HG02642 (cell line): ENCODE results near the gene TMEM92.
"Not testable (repeated sequence)": the region's sequence is repeated elsewhere in the genome, so short reads cannot be mapped to it uniquely, and the experiment has no call there.

Experiments used
- ATAC-seq: cut with Tn5 transposase; IDR thresholded peaks from one replicate; pipeline ENCODE4 v1.9.1; 2021; ENCODE audit warnings: mild to moderate bottlenecking; ENCODE audit not compliant: unreplicated experiment, poor library complexity

TMEM92 gene

DNA sequence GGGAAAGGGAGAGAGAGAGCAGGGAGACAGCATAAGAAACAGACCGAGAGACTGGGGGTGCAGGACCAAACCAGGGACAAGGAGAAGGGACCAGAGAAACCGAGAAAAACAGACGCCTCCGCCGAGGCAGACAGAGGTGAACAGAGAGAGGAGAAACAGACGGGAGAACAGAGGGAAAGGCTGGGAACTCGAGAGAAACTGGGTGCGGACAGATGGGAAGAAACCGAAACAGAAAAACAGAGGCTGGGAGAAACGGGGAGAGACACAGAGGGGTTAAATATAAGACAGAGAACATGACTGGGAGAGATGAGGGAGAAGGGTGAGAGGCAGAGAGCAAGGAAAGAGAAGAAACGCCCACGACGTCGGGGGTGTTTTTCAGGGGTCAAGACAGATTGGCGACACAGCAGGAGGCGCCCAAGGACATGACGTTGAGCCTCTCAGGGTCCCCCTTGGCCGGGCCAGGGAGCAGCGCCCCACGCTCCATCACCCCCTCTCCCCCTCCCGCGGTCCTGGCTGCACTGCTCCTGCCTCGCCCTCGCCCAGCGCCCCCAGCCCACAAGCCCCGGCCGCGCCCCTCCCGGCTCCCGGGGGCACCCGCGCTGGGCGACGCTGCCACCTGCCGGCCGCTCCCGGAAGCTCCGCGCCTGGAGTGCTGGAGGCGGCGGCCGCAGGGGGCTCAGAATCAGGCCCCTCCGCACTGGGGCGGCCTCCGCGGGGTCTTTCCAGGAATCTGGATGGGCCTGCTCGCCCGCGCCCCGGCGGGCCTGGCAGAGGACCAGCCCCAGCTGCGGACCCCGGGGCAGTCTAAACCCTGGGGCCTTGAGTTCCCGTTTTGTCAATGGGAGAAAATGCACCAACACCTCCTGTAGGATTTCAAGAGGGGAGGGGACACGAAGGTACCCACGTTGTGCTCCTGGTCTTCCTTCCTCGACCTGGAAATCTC is 1.3 kb upstream of the TMEM92 start:
- ATAC-seq, result no peak

DNA sequence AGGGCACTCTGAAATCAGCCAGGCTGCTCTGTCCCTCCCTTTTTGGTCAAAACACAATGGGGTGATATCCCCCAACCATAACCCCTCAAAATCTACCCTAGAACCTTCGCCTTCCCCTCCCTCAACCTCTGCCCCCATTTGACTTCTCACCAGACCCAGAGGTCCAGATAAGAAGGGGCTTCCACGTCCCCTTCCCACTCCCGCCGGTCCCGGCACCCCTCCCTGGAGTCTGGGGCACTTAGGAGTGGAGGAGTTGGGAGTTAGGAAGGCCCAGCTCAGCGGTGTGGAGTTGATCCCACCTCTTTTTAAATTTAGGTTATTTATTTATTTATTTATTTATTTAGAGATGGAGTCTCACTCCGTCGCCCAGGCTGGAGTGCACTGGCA is 619 bp upstream of the TMEM92 start:
- no peak for ATAC-seq

DNA sequence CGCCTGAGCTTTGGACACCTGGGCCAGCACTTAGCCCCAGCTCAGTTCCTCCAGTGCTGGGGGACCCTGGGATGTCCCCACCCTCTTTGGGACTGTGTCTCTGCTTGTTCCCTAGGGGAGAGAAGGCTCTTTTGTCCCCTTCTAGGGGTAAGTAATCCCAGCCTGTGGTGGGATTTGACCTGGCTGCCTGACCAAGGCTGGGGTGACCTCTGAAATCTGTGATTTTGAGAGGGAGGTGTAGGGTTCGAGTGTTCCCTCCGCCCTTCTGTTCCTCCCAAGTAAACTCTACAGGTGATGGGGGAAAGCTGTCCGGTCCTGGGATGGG is 593 bp downstream of the TMEM92 start:
- no peak for ATAC-seq

DNA sequence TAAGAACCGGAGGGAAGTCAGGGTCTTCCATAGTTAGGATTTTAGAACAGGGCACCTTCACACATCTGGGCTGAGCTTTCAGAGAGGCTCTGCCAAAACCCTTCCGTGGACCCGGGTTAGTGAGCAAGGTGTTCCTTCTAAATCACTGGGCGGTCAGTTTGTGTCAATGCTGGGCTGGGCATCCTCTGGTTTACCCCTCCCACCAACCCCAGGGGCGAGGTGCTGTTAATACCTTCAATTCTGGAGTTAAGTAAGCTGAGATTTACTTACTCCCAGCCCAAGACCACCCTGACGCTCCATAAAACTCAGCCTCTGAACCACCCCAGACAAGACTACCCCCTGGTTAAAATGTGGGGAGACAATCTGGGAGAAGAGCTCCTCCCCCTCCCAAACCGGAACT is 1.0 kb downstream of the TMEM92 start:
- no peak for ATAC-seq

DNA sequence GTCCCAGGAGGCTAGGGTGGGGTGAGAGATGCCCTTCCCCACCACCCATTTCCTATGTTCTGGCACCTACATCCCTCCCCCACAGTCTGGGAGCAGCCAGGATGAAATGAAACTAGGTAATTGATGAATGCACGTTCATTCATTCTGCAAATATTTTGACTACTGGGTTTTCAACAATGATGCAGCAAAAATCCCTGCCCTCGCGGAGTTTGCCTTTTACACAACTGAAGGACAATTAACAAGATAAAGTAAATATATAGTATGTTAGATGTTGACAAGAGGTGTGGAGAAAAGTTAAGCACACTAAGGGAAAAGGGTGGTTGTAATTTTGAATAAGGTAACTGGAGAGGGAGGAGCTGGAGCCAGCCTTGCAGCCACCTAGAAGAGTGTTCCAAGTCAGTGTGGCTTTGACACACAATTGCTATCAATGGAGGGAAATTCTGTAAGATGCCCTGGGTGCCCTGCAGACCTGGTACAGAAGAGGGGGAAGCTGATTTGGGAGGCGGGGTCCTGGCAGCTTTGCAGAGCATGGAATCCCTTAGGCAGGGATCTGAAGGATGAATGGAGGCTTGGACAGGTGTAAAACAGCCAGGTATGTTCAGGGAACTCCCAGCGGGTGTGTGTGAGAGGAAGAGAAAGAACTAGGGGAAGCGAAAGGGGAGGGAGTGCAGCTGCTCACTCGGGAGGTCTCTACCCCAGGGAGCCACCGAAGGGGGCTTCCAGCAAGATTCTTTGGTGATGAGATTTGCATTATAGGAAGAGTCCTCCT is 2.5 kb downstream of the TMEM92 start:
- no peak for ATAC-seq

DNA sequence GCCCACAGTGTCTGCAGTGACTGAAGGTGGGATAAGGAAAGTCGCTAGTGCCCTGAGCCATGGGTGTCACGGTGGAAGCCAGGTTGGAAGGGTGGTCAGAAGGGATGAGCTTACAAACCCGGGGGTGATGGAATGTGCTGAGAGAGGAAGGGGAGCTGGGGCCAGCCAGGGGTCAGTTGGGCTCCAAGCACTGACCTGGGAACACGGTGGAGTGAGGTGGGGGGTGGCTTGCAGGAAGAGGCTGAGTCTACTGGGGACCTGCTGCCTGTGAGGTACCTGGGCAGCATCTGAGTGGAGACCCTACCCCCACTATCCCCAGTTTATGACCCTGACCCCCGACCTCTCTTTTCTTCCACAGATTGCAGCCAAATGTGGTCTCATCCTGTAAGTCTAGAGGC is 3.1 kb downstream of the TMEM92 start:
- ATAC-seq, result no peak

DNA sequence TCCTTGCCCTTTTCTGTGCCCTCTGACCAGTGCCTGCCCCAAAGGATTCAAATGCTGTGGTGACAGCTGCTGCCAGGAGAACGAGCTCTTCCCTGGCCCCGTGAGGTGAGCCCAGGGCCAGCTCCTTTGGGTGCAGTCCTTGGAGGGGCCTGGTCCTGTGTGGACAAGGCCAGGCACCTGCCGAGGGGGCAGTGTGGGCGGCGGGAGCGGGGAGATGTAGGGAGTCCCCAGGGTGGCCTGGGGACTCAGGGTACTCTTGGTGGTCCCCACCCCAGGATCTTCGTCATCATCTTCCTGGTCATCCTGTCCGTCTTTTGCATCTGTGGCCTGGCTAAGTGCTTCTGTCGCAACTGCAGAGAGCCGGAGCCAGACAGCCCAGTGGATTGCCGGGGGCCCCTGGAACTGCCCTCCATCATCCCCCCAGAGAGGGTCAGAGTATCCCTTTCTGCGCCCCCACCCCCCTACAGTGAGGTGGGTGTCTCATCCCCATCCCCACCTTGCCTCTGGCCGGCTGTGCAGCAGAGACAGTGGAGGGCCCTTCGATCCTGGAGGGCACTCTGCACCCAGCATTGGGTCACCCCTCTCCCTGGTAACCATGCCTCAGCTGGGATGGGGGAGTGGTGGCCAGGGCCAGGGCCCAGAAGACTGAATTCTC is 4.4 kb downstream of the TMEM92 start:
- no peak for ATAC-seq

DNA sequence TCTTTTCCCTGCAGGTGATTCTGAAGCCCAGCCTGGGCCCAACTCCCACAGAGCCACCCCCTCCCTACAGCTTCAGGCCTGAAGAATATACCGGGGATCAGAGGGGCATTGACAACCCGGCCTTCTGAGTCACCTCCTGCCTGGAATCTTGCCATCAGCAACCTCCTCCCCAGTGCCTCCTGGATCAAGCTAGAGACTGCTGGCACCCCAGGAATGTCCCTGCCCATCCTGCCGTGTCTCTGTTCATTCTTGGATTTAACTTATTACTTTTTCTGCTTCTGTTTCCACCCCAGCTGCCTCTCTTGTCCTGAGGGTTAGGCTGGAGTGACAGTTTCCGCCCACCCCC is 4.9 kb downstream of the TMEM92 start:
- no peak for ATAC-seq

DNA sequence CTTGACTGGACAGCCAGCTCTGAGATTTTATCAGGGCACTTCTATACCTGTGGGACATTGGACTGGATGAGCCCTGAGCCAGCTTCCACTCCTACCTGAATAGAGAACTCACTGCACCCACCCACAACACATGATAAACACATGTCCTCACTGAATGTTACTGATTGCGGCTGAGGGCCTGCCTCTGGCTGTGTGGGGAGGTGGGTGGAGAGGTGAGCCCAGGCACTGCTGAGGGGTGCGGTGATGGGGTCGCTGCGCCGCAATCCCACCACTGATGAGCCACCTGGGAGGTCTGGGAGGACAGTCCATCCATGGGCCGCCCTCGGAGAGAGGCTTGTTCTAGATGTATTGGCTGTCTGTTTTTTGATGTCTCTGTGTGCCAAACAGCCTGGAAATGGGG is 5.4 kb downstream of the TMEM92 start:
- no peak for ATAC-seq

DNA sequence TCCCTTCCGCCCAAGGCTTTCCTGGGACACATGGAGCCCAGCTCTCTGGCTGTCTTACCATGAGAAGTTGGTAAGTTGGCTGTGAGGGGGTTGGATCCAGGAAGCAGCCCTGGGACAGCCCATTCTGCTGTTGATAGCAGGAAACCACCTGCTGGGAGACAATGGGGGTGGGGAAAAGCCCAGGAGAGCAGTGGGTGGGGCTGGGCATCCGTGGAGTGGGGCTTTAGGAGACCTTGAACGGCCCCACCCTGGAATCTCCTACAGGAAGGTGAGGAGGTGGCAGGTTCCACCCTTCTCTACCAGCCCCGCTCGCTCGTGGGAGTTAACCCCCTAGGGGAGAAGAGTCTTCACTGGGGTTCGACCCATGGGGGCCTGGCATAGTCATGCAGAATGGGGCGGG is 5.8 kb downstream of the TMEM92 start:
- ATAC-seq, result no peak

DNA sequence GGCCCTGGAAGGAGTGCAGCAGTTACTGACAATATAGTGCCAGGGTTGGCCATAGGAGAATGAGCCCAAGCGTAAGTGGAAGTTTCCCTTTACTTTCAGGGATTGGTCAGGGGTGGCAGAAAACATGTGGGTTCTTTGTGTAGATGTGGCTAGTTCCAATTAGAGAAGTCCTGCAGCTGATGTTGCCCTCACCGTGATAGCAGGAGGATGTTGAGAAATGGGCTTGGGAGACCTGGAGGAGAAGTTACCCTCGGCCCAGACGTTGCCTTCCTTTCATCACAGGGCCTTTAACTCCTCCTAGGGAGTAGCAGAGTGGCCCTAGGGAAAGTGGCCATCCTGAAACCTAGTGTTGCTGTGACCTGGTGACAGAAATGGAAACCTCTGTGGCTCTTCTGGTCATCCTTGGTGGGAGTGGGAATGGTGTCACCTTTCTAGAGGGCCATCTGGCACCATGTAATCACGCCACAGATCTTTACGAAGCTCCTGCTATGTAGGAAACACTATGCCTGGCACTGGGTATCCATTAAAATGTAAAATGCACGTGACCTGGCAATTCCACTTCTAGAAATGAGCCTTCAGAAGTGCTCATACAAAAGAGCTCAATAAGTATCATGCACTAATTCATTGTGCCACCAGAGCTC is 6.7 kb downstream of the TMEM92 start:
- no peak for ATAC-seq

DNA sequence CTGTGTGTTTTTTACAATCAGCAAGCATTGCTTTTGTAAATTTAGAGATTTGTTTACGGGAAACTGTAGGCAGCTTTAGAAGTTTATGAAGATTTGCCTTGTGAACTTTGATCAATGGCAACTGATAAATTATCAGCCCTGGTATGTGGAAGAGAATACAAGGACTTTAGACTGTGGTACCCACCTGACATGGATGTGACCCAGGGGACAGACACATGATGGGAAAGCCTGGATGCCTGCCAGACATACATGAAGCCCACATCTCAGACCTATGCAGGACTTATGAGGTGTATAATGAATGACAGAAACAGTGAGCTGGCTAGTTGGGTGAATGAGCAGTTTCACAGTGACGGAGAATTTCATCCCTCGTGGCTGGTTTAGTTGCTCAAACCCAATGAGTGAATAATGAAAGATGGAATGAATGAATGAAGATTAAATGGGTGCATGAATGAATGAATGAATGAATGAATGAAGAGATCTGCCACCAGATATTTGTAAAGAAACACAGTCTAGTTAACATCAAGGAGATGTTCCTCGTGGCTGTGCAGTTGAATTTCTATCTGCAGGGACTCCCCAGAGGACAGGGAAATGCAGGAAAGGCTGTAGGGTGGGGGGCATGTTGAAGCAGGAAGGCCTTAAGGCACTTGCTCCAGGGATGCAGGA is 7.6 kb downstream of the TMEM92 start:
- ATAC-seq, result no peak

DNA sequence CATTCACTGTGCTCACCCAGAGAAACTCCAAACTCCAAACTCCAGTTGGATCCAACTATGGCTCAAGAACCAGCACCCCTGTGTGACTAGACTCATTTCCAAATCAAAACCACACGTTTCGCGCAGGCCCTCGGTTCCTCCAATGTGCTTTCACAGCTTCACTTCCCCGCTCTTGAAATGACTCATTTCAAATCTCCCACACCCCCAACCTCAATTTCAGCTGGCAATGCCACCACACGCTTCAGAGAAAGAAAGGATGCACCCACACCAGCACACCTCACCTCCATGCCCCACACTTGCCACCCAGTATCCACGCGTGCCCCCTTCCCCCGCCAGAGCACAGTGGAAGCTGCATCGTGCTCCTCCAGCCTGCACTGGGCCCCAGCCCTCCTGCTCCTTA is 9.0 kb downstream of the TMEM92 start:
- no peak for ATAC-seq

DNA sequence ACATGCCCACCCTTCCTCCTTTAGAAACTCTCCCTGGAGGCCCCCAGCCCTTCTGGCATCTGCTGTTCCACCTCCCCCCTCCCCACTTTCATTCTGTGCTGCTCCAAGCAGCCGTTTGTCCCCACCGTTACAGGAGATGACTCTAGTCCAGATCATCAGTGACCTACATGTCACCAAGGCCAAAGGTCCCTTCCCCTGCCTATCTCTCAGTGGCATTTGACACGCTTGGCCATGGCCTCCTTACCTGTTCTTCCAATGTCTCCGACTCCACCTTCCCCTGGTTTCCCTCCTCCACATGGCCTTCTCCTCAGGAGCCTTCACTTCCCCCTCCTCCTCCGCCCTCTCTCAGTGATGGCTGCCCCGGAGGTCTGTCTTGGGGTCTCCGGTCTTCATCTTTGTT is 9.4 kb downstream of the TMEM92 start:
- no peak for ATAC-seq

DNA sequence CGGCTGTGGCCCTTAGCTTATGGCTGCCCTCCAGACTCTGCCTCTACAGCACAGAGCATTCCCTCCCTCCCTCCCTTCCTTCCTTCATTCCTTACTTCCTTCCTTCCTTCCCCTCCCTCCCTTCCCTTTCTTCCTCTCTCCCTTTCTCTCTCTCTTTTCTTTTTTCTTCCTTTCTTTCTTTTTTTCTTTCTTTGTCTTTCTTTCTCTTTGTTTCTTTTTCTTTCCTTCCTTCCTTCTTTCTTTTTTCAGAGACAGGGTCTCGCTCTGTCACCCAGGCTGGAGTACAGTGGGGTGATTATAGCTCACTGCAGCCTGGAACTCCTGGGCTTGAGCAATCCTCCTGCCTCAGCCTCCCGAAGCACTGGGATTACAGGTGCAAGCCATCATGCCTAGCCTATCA is 11.7 kb downstream of the TMEM92 start:
- ATAC-seq, result no peak

DNA sequence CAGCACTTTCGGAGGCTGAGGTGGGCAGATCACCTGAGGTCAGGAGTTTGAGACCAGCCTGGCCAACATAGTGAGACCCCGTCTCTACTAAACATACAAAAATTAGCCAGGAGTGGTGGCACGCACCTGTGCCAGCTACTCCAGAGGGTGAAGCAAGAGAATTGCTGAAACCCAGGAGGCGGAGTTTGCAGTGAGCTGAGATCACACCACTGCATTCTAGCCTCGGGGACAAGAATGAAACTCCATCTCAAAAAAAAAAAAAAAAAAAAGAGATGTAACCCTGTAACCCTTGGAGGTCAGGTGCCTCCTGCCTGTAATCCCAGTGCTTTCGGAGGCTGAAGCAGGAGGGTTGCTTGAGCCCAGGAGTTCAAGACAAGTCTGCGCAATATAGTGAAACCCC is 13.0 kb downstream of the TMEM92 start:
- ATAC-seq, result not testable (repeated sequence)

DNA sequence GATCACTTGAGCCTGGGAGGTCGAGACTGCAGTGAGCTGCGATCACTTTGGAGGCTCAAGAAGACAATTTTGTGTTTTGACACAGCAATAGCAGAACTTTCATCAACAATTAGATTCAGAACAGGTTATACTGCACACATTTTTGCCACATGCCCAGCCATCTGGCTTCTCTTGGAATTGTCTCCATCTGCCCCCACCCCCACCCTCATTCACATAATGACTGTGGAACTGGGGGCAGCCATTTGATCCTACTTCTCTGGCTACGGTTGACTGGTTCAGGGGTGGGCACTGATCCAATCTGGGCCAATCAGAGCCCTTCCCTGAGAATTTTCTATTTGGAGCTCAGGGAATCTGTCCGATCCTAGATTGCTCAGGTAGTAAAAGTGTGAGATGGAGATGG is 14.0 kb downstream of the TMEM92 start:
- no peak for ATAC-seq

DNA sequence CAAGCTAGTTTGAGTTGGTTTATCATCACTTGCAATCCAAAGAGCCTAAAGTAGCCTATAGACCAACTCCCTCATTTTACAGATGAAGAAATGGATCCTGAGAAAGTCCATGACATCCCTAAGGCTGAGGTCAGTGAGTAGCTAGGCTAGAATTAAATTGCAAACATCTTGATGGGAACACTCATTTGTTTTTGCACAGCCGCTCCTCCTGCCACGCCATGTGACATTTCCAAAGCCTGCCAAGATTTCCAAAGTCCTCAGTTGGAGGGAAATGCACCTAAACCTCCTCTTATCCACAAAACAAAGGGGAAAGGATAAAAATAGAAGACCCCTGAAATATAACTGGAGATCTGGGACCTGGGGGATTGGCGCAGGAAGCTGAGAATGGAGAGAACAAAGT is 15.0 kb downstream of the TMEM92 start:
- ATAC-seq, result no peak

DNA sequence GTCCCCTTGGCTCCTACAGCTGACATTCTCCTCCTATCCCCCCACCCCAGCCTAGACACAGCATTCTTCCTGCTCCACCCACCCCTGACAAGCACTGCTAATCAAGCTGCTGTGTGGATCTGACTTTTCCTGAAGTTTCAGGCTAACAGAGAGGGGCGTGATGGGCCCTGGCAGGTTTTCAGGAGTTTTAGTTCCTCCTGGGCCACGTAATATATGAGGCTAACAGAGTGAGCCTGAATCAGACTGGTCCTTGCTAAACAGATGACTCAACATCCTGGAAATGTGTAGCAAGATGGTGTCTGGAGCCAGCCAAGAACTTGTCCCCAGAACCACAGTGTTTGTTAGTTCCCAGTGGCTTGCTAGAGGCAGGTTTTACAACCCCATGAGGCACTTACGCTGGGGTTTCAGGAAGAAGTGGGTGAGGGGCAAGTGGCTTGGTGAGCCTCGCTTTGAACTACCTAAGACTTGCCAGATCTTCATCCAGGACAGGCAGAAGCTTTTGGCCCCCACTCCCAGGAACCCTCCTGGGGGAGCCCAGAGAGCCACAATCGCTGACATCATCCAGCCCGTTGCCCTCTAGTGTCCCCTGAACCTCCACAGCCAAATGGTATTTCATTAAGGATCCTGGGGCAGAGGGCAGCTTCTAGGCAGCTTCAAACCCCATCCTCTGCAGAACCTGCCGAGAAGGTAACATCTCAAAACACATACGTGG is 15.9 kb downstream of the TMEM92 start:
- ATAC-seq, result no peak

DNA sequence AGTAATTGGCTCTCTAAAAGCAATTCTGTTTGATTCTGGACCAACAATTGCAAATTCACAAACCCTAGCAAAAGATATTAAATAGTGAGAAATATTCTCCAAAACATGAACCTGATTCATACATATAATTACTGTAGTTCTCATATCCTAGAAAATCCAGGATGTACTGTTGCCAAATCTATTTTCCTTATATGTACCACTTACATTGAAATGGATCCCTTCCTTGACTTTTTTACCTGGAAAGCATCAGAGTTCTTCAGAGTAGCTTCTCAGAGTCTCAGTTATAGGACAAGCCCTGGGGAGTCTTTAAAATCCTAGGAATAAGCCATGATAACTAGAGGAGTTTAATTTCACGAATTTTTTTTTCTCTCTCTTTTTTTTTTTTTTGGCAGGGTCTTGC is 16.7 kb downstream of the TMEM92 start:
- no peak for ATAC-seq
